Neural progenitor cell (in vitro differentiated cells): ENCODE measurements around the gene TXNRD3.

Experiments used
- EZH2 ChIP-seq: fragments of 200-600 bp; sonication (generic); IDR thresholded peaks from 2 replicates; pipeline ENCODE4 v1.6.1; 2017; ENCODE audit warnings: antibody characterized with exemption, mild to moderate bottlenecking, moderate library complexity
- EZH2phosphoT487 ChIP-seq: fragments of 200-600 bp; sonication (generic); IDR thresholded peaks from 2 replicates; pipeline ENCODE4 v1.6.1; 2017; ENCODE audit warnings: antibody characterized with exemption
- TF ChIP-seq, protein P1 (sequence below): fragments of 200-600 bp; sonication (generic); IDR thresholded peaks from 2 replicates; pipeline ENCODE4 v1.5.1; 2017; ENCODE audit warnings: antibody characterized with exemption, mild to moderate bottlenecking

GRCh38 chr3:126571078-126571477 is 83.8 kb downstream of the TXNRD3 start:
- TF ChIP-seq, protein P1, sequence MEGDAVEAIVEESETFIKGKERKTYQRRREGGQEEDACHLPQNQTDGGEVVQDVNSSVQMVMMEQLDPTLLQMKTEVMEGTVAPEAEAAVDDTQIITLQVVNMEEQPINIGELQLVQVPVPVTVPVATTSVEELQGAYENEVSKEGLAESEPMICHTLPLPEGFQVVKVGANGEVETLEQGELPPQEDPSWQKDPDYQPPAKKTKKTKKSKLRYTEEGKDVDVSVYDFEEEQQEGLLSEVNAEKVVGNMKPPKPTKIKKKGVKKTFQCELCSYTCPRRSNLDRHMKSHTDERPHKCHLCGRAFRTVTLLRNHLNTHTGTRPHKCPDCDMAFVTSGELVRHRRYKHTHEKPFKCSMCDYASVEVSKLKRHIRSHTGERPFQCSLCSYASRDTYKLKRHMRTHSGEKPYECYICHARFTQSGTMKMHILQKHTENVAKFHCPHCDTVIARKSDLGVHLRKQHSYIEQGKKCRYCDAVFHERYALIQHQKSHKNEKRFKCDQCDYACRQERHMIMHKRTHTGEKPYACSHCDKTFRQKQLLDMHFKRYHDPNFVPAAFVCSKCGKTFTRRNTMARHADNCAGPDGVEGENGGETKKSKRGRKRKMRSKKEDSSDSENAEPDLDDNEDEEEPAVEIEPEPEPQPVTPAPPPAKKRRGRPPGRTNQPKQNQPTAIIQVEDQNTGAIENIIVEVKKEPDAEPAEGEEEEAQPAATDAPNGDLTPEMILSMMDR = no peak
- TF ChIP-seq EZH2 (no peak), EZH2phosphoT487 (no peak)
